Astrocyte (in vitro differentiated cells and primary cell): ENCODE measurements around the gene STRA8.

Source experiments
- CTCF ChIP-seq: IDR thresholded peaks from 2 replicates; pipeline ENCODE4 v1.5.1; 2011; ENCODE audit warnings: low read depth, mild to moderate bottlenecking, inconsistent platforms, low read length, moderate library complexity; ENCODE audit not compliant: insufficient read depth
- EZH2 ChIP-seq: IDR thresholded peaks from 2 replicates; pipeline ENCODE4 v1.6.1; 2012; ENCODE audit warnings: mild to moderate bottlenecking, low read length, inconsistent platforms; ENCODE audit not compliant: insufficient read depth

GRCh38 chr7:135258585-135258984, 24.9 kb downstream of the STRA8 start:
- TF ChIP-seq CTCF, result no peak
- no peak for TF ChIP-seq EZH2
